Measurements from ENCODE around the gene ROS1.
"Not testable (repeated sequence)": the region's sequence is repeated elsewhere in the genome, so short reads cannot be mapped to it uniquely, and the experiment has no call there.

ROS1 gene

DNA sequence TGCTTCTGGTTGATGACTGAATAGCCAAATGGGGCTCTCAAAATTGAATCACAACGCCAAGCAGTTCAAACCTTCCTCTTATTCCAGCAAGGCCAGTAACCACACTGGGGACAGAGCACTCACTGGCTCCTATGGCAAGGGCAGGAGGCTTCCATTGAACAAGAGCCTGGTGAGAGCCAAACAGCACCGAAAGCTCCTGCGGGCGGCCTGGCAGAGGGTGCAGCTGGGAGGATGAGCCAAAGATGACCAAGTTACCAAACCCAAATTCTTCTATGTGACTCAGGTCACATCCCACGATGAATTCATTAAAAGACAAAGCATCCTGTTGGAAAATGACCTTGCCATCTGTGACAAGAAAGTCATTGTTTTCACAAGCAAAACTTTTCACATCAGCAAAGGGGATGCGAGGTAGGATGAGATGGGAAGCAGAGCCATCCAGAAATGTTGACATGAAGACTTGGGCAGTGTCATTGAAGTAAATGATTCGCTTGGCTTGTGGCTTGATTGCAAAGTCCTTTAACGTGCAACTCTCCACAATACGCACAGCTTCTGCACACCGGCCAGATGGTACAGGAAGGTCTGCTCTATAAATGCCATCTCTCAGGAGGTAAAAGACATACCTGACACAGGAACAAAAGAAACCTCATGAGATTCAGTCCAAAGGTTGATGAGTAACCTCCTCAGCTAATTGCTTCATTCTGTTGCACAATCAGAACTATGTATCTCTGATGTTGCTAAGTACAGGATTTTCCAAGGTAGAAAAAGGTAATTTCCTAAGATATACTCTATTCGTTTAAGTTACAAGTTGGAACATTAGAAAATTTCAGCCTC lies 36.3 kb downstream of the ROS1 start:
- in situ Hi-C loops (cut with MboI; ENCODE audit: low sequenced_read_pairs), result no loop called here

GRCh38 chr6:117387454-117387974 lies 38.2 kb downstream of the ROS1 start:
- in situ Hi-C loops (cut with MboI; ENCODE audit: low sequenced_read_pairs), result no loop called here

DNA sequence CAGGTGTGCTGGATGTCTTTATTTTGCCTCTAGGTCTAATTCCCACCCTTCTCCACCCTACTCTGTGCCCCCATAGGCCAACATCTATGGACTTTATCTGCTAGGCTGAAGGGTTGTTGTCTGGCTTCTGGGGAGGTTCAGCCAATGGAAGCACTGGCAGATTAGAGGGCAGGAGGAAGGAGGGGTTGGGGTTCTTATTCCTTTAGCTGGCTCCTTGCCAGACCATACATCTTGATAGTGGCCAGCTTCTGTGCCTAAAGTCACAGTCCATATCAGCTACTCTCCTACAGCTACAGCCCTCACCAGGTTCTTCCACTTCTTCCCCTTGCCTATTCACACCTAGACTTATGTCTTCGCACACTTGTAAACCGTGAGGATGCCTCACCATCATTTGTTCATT lies 41.1 kb downstream of the ROS1 start:
- in situ Hi-C loops (cut with MboI; ENCODE audit: low sequenced_read_pairs), result no loop called here

- in situ Hi-C loops (cut with MboI; ENCODE audit: low sequenced_read_pairs), result no loop called here
Observed at GRCh38 chr6:117381749-117382148, 44.0 kb downstream of the ROS1 start.

DNA sequence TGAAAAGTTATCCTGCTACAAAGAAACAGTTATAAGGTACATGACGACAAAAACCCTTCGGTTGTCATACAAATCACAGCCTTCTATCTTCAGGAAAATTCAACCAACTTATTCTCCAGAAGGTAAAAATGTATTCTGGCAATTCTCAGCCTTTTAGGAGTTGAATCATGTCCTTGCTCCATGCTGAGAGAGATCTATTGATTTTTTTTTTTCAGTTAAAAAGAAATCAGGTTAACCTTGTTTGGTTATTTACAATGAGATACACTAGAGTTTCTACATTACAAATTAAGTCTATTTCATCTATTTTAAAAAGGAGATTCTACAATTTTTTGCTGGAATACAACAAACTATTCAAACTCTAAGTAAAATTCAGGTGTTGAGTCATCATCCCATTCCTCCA lies 45.4 kb downstream of the ROS1 start:
- in situ Hi-C loops (cut with MboI; ENCODE audit: low sequenced_read_pairs), result no loop called here

GRCh38 chr6:117375446-117375845 lies 50.3 kb downstream of the ROS1 start:
- in situ Hi-C loops (cut with MboI; ENCODE audit: low sequenced_read_pairs), result no loop called here

- in situ Hi-C loops (cut with MboI; ENCODE audit: low sequenced_read_pairs), result no loop called here
Observed at GRCh38 chr6:117373211-117373813, 52.4 kb downstream of the ROS1 start.

GRCh38 chr6:117372289-117372688 lies 53.5 kb downstream of the ROS1 start:
- in situ Hi-C loops (cut with MboI; ENCODE audit: low sequenced_read_pairs), result not testable (repeated sequence)

DNA sequence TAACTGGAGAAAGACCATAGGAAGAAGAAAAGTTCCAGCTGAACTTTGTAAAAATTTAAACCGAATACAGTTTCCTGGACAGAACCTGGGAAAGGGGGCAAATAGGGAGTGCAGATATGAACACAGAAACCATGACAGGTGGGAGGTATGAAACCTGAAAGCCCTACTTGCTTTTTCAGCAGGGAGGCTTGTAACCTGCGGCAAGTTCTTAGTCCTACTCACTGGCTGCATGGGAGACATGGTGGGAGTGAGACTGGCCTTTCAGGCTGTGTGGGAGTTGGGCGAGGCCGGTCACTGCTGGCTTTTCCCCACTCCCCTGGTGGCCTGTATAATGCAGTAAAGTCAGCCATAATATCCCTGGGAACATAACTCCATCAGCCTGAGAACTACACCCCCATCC lies 54.2 kb downstream of the ROS1 start:
- in situ Hi-C loops (cut with MboI; ENCODE audit: low sequenced_read_pairs), result no loop called here

- in situ Hi-C loops (cut with MboI; ENCODE audit: low sequenced_read_pairs), result no loop called here
Observed at GRCh38 chr6:117359581-117359980, 66.2 kb downstream of the ROS1 start.

DNA sequence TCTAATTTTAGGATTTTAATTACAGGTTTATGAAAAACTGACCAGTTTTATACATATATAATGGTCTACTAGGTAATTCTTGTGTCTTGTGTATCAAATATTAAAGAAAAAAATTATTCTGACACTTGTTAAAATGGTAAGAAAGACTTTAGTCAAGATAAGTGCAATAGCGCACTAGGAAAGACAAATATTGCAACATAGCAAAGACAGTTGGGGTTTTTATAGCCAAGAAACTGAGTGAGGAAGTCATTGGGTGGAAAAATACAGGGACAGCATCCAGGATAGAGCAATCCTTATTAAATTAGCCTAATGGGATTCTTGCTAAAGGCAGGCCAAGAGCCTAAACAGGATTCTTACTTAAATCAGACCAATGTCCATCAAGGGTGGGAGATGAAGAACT lies 71.1 kb downstream of the ROS1 start:
- in situ Hi-C loops (cut with MboI; ENCODE audit: low sequenced_read_pairs), result no loop called here

GRCh38 chr6:117352466-117353081 lies 73.2 kb downstream of the ROS1 start:
- in situ Hi-C loops (cut with MboI; ENCODE audit: low sequenced_read_pairs), result no loop called here

- in situ Hi-C loops (cut with MboI; ENCODE audit: low sequenced_read_pairs), result no loop called here
Observed at GRCh38 chr6:117351521-117351920, 74.2 kb downstream of the ROS1 start.

DNA sequence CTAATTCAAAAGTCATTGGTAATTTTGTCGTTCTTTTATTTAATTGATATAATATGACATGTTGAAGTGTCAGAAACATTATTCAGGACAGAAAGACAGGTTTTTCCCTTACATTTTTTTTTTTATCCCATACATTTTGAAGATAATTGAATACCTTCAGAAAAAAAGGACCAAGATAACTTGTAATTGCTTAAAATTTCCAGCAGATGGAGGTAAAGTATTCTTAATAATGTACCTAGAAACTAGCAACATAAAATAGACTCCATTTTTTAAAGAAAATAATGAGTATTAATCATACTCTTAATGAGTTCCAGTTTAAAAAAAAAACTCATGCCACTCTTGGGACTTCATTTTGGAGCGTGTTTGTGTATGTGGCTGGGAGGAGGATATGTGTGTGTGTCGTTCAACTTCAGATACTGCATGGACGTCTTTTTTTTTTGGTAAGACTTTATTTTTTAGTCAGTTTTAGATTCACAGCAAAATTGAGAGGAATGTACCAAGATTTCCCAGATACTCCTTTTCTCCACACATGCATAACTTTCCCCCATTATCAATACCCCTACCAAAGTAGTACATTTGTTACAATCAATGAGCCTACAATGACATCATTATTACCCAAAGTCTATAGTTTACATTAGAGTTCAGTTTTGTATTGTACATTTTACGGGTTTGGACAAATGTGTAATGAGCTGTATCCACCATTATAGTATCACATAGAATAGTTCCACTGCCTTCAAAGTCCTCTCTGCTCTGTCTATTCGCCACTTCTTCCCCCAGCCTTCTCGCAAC lies 79.4 kb downstream of the ROS1 start:
- in situ Hi-C loops (cut with MboI; ENCODE audit: low sequenced_read_pairs), result no loop called here

GRCh38 chr6:117345292-117345610 lies 80.5 kb downstream of the ROS1 start:
- in situ Hi-C loops (cut with MboI; ENCODE audit: low sequenced_read_pairs), result no loop called here

GRCh38 chr6:117344444-117345291 lies 81.1 kb downstream of the ROS1 start:
- in situ Hi-C loops (cut with MboI; ENCODE audit: low sequenced_read_pairs), result no loop called here

DNA sequence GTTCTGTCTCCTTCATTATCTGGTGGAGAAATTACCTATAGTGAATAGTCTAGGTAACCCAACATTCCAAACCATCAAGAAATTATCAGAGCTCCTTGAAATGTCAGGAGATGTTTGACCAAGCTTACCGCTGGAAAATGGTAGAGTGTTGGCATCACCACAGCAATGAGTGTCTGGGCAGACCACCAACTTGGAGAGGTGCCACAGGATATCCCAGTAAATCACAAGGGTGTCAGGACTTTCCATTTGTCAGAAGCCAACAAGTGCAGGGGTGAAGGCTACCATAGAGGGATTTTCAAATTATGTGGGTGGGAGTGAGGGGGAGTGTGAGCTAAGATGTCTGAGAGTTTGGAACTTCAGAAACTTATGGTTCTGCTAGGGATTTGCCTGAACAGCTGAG lies 87.2 kb downstream of the ROS1 start:
- in situ Hi-C loops (cut with MboI; ENCODE audit: low sequenced_read_pairs), result no loop called here

GRCh38 chr6:117329926-117330325 lies 95.8 kb downstream of the ROS1 start:
- in situ Hi-C loops (cut with MboI; ENCODE audit: low sequenced_read_pairs), result no loop called here

- in situ Hi-C loops (cut with MboI; ENCODE audit: low sequenced_read_pairs), result no loop called here
Observed at GRCh38 chr6:117328500-117328899, 97.2 kb downstream of the ROS1 start.

- in situ Hi-C loops (cut with MboI; ENCODE audit: low sequenced_read_pairs), result no loop called here
Observed at GRCh38 chr6:117328005-117328389, 97.7 kb downstream of the ROS1 start.
